GM20000 (cell line): ENCODE data around the gene TPT1.
"Not testable (repeated sequence)": the region's sequence is repeated elsewhere in the genome, so short reads cannot be mapped to it uniquely, and the experiment has no call there.

Source experiments
- DNase-seq: peaks from one replicate; pipeline ENCODE4 v3.0.0; 2012; ENCODE audit warnings: low spot score
- TF ChIP-seq, protein P1 (sequence below): IDR thresholded peaks from 2 replicates; pipeline ENCODE4 v1.5.1; 2012; ENCODE audit warnings: mild to moderate bottlenecking, control low read depth; ENCODE audit errors: extremely low read depth, missing control alignments

The TPT1 gene

DNA sequence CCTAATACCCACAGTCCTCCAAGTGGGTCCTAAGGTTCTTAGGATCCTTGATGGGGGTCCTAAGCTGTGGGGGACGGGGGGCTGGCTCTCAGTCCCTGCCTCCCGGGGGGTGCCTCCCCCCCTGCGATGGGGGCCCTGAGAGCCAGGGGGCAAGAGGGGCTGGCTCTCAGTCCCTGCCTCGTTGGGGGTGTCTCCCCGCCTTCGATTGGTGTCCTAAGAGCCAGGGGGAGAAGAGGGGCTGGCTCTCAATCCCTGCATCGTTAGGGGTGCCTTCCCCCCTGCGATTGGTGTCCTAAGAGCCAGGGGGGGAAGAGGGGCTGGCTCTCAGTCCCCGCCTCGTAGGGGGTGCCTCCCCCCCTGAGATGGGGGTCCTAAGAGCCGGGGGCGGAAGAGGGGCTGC, 40.2 kb upstream of the TPT1 start:
- TF ChIP-seq, protein P1, sequence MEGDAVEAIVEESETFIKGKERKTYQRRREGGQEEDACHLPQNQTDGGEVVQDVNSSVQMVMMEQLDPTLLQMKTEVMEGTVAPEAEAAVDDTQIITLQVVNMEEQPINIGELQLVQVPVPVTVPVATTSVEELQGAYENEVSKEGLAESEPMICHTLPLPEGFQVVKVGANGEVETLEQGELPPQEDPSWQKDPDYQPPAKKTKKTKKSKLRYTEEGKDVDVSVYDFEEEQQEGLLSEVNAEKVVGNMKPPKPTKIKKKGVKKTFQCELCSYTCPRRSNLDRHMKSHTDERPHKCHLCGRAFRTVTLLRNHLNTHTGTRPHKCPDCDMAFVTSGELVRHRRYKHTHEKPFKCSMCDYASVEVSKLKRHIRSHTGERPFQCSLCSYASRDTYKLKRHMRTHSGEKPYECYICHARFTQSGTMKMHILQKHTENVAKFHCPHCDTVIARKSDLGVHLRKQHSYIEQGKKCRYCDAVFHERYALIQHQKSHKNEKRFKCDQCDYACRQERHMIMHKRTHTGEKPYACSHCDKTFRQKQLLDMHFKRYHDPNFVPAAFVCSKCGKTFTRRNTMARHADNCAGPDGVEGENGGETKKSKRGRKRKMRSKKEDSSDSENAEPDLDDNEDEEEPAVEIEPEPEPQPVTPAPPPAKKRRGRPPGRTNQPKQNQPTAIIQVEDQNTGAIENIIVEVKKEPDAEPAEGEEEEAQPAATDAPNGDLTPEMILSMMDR = no peak
- no peak for DNase-seq

DNA sequence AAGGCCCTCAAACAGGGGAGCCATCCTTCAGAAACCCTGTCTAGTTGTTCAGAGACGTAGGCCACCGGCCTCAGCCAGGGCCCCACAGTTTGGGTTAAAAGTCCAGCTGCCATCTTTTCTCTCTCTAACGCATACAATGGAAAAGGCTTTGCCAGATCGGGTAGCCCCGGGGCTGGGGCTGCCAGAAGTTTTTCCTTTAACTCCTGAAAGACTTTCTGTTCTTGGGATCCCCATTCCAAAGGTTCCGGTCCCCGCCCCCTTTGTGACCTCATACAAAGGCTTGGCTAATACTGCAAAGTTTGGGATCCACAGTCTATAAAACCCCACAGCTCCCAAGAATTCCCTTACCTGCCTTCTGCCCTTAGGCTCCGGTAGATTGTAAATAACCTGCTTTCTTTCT, 39.7 kb upstream of the TPT1 start:
- not testable (repeated sequence) for DNase-seq

DNA sequence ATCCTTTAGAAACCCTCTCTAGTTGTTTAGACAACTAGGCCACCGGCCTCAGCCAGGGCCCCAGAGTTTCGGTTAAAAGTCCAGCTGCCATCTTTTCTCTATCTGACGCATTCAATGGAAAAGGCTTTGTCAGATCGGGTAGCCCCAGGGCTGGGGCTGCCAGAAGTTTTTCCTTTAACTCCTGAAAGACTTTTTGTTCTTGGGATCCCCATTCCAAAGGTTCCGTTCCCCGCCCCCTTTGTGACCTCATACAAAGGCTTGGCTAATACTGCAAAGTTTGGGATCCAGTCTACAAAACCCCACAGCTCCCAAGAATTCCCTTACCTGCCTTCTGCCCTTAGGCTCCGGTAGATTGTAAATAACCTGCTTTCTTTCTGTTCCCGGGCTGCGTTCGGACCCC, 38.5 kb upstream of the TPT1 start:
- not testable (repeated sequence) for DNase-seq

DNA sequence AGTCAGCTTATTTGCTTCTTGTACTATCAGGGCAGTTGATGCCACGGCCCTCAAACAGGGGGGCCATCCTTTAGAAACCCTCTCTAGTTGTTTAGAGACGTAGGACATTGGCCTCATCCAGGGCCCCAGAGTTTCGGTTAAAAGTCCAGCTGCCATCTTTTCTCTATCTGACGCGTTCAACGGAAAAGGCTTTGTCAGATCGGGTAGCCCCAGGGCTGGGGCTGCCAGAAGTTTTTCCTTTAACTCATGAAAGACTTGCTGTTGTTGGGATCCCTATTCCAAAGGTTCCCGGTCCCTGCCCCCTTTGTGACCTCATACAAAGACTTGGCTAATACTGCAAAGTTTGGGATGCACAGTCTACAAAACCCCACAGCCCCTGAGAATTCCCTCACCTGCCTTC, 37.8 kb upstream of the TPT1 start:
- DNase-seq = not testable (repeated sequence)

DNA sequence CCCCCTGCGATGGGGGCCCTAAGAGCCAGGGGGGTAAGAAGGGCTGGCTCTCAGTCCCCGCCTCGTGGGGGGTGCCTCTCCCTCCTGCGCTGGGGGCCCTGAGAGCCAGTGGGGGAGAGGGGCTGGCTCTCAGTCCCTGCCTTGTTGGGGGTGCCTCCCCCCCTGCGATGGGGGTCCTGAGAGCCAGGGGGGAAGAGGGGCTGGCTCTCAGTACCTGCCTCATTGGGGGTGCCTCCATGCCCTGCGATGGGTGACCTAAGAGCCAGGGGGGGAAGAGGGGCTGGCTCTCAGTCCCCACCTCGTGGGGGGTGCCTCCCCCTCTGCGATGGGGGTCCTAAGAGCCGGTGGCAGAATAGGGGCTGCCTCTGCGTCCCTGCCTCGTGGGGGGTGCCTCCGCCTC, 36.3 kb upstream of the TPT1 start:
- DNase-seq = not testable (repeated sequence)

DNA sequence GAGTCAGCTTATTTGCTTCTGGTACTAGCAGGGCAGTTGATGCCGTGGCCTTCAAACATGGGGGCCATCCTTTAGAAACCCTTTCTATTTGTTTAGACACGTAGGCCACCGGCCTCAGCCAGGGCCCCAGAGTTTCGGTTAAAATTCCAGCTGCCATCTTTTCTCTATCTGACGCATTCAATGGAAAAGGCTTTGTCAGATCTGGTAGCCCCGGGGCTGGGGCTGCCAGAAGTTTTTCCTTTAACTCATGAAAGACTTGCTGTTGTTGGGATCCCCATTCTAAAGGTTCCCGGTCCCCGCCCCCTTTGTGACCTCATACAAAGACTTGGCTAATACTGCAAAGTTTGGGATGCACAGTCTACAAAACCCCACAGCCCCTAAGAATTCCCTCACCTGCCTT, 35.7 kb upstream of the TPT1 start:
- DNase-seq = not testable (repeated sequence)

DNA sequence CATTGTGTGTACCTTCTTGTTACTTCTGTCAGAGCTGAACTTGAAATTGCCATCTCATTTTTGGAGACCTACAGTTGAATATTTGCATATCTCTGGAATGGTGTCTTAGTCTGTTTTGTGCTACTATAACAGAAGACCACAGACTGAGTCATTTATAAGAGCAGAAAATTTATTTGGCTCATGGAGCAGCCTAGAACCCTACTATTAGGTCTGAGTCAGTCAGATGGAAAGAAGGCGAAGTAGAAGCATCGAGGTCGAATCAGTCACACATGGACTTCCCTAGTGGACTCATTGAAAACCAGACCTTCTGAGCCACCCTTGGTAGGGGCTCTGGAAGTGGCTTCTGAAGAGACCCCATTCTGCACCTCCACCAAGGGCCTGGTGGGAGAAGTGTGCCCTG, 33.9 kb upstream of the TPT1 start:
- TF ChIP-seq, protein P1 = no peak
- DNase-seq = no peak

DNA sequence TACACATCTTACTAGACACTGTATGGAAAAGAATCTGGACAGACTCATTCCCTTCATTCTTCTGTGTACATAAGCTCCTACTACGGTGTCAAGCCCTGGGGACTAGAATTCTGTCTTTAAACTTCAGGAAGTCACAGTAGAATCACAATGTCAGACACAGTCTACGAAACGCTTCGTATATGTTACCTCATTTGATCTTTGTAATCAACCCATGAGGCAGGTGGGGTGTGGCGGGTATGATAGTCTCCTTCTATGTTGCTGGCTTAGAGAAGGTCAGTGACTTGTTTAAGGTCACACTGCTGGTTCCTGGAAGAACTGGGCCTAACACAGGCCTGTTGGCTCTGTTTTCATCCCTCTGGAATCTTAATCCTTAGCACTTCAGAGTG, 32.2 kb upstream of the TPT1 start:
- TF ChIP-seq, protein P1 = no peak
- DNase-seq = no peak

DNA sequence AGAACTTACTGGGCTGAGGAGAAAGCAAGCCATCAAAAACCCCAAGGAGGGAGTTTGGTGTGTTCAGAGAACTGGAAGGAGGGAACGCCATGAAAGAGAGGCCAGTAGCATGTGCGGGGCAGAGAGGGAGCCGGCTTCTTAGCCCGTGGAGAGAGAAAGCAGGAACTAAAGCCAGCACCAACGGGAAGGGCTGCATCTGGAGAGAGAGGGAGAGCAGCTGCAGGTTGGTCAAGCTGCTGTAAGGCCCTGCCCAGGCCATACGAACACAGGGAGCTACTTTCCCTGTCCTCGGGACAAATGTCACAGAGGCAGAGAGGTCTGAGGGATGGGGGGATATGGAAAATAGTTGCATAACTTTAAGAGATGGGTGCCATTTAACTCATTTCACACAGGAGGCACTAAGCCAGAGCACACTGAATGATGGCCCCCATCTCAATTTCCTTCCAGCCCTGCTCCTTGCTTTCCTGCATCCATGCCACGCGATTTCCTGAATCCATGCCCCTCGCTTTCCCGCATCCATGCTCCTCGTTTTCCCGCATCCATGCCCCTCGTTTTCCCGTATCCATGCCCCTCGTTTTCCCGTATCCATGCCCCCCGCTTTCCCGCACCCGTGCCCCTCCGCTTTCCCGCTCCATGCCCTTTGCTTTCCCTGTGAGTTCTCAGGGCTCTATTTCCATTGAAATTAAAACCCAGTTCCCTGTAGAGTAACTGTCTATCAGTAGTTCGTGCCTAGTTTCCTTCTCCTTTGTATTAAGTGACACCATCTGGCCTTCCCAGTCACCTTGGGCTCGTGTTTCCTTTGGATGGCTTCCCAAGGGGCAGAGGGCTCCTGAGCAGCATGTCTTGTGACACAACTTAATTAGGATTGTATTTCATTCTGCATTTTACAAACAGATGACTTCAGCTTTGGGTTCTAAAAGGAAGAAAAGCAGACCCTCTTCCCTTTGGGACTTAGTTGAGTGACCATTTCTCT, 31.5 kb upstream of the TPT1 start:
- TF ChIP-seq, protein P1 = no peak
- no peak for DNase-seq

DNA sequence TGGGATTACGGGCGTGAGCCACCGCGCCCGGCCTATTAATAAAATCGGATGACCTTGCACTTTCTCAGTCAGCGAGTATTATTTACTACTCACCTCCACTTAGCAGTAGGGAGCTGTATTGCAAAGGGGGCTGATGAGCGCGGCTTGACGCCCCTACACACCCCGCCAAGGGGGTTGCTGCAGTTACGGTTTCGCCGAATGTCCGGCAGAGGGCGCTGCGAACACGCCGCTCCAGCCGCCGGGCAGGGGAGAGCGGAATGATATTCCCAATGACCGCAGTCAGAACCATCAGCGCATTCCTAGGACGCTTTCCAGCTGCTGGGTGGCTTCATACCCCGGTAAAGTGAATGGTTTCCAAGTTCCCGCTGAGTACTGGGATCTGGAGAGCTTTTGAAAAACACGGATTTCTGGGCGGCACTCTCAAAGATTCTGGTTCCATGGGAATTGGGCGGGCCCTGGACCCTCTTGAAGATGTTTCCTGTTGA, 30.0 kb upstream of the TPT1 start:
- DNase-seq = peak; percentile 73
- TF ChIP-seq, protein P1 = peak; percentile 80
